K562 (cell line): ENCODE results near the gene PCAT6. TPM values are rescaled to one million over a fixed set of nuclear protein-coding genes. Genes with fewer than 3 reads are reported as not detected.
A peak's percentile ranks its signal among the peaks of the same experiment; 100 is the strongest.

Source experiments
- CAMTA2 ChIP-seq: fragments of 250-450 bp; sonication (Bioruptor Pico); conservative IDR thresholded peaks from 2 replicates; pipeline ENCODE4 v1.5.1; 2022
- CC2D1A ChIP-seq: fragments of 450-650 bp; IDR thresholded peaks from 2 replicates; pipeline ENCODE4 v1.6.1; 2017; ENCODE audit warnings: mild to moderate bottlenecking
- CLOCK ChIP-seq: fragments of 250-450 bp; sonication (Bioruptor Pico); IDR thresholded peaks from 2 replicates; pipeline ENCODE4 v1.4.0; 2020; ENCODE audit warnings: mild to moderate bottlenecking, moderate library complexity, borderline replicate concordance
- FOXK1 ChIP-seq: sonication (generic); formaldehyde crosslinking; IDR thresholded peaks from 2 replicates; pipeline ENCODE4 v1.8.0; 2022; ENCODE audit warnings: missing genetic modification reagents, mild to moderate bottlenecking, borderline replicate concordance
- HMGN3 ChIP-seq: IDR thresholded peaks from 2 replicates; pipeline ENCODE4 v1.6.1; 2011; ENCODE audit warnings: borderline replicate concordance, low read depth, mild to moderate bottlenecking, mixed read lengths, low read length; ENCODE audit not compliant: insufficient read length; ENCODE audit errors: extremely low read depth
- ILK ChIP-seq: fragments of 450-650 bp; IDR thresholded peaks from 2 replicates; pipeline ENCODE4 v1.6.1; 2016; ENCODE audit warnings: missing genetic modification characterization, low read depth, mild to moderate bottlenecking, missing compliant biosample characterization, moderate library complexity, borderline replicate concordance
- MEF2D ChIP-seq: conservative IDR thresholded peaks from 2 replicates; pipeline ENCODE4 v1.6.1; 2016; ENCODE audit warnings: low read depth, missing genetic modification characterization, missing compliant biosample characterization
- NFATC3 ChIP-seq: fragments of 450-650 bp; IDR thresholded peaks from 2 replicates; pipeline ENCODE4 v1.6.1; 2017; ENCODE audit warnings: mild to moderate bottlenecking
- NFRKB ChIP-seq: fragments of 450-650 bp; IDR thresholded peaks from 2 replicates; pipeline ENCODE4 v1.6.1; 2016; ENCODE audit warnings: low read depth
- POLR2AphosphoS2 ChIP-seq: IDR thresholded peaks from 2 replicates; pipeline ENCODE4 v1.6.1; 2012; ENCODE audit warnings: low read length, improper control_type of control experiment
- TSC22D4 ChIP-seq: fragments of 450-650 bp; IDR thresholded peaks from 2 replicates; pipeline ENCODE4 v1.6.1; 2016; ENCODE audit warnings: missing genetic modification characterization, missing biosample characterization, control low read depth
- WHSC1 ChIP-seq: IDR thresholded peaks from one replicate; pipeline ENCODE4 v1.6.1; 2012; ENCODE audit warnings: low read length, control low read depth, inconsistent platforms
- ZNF165 ChIP-seq: fragments of 250-450 bp; sonication (Bioruptor Pico); IDR thresholded peaks from 2 replicates; pipeline ENCODE4 v1.4.0; 2020; ENCODE audit warnings: borderline replicate concordance
- ZNF175 ChIP-seq: fragments of 200-800 bp; sonication (Bioruptor generic); IDR thresholded peaks from 2 replicates; pipeline ENCODE4 v1.6.1; 2016; ENCODE audit warnings: low read depth, mild to moderate bottlenecking, missing genetic modification characterization, missing compliant biosample characterization
- polyA plus RNA-seq, 8 experiments: library from polyadenylated mRNA; depleted of rRNA in 4 of 8; stranded (reverse) in 5 of 8; unstranded in 3 of 8; fragments of >200 nt; fragmentation: Nextera tagmentation in 2 of 8; fragmentation: Illumina TruSeq in 1 of 8; extraction: Ambion mirVana in 2 of 8; extraction: Trizol in 1 of 8; gene quantifications; 2 replicates each; pipeline versions ENCODE4 v1.2.1 to v1.2.3, GENCODE V29; 2011 to 2014; ENCODE audit warnings: inconsistent platforms in 1 of 8, missing spikeins in 1 of 8
- total RNA-seq, 7 experiments: library from RNA; depleted of rRNA in 6 of 7; stranded (reverse); fragments of >200 nt in 6 of 7; fragmentation: Illumina TruSeq in 2 of 7; extraction: Trizol in 2 of 7; gene quantifications; 2 replicates each; pipeline versions ENCODE4 v1.2.1 to v1.2.3, GENCODE V29; 2011 to 2021; ENCODE audit warnings: low replicate concordance in 1 of 7
- TF ChIP-seq, protein P1 (sequence below): fragments of 450-650 bp; IDR thresholded peaks from 2 replicates; pipeline ENCODE4 v1.6.1; 2018; ENCODE audit not compliant: partially characterized antibody
- TF ChIP-seq, protein P2 (sequence below): sonication (generic); IDR thresholded peaks from 2 replicates; pipeline ENCODE4 v1.6.1; 2016
- TF ChIP-seq, protein P3 (sequence below): fragments of 250-450 bp; sonication (Bioruptor Pico); IDR thresholded peaks from 2 replicates; pipeline ENCODE4 v1.4.0; 2020; ENCODE audit warnings: borderline replicate concordance

PCAT6 gene
- total and polyA plus RNA-seq, 9 of the 15 experiments (the other 6 are each of a cell fraction or from before 2014, with no cell fraction given): 0.25 to 2.4 (median 0.54) TPM; not detected in 1

DNA sequence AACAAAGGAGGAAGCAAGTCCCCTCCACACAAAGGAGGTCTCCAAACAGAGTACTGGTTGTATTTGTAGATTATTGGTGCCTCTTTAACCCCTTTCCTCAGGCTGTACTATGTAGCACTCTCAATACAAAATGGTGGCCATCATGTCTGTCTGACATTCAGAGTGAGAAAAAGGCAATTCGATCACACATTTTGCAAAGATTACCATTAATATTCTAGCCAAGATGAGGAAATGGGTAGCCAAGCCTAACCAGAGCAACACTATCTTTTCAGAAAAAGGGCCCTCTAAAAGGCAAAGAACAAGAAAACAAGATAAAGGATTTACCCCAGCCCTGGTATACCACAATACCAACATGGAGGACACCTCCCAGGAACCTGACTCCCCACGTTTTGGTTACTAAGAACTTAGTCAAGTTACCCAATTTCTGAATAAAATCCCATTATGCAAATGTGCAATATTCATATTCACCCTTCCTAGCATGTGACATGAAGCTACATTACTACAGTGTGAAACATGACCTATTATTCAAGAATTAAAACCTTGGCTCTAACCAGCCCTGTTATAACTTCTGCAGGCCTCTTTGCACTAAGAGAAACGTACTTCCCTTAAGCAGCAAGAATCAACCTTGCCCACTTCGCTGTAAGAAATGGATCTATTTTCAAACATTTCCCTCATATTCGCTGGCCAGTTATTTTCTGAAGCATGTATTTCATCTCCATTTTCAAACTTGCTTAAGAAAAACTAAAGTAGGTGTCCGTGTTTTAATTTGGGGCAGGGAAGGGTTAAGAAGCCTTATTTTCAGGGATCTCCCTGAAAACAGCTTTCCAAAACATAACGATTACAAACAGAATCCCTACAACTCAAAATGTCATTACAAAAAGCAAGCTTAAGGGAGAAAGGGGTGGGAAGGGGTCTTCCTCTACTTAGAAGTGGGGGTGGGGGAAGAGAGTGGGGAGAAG, 4.6 kb upstream of the PCAT6 start (continued):
- TF ChIP-seq, protein P1, sequence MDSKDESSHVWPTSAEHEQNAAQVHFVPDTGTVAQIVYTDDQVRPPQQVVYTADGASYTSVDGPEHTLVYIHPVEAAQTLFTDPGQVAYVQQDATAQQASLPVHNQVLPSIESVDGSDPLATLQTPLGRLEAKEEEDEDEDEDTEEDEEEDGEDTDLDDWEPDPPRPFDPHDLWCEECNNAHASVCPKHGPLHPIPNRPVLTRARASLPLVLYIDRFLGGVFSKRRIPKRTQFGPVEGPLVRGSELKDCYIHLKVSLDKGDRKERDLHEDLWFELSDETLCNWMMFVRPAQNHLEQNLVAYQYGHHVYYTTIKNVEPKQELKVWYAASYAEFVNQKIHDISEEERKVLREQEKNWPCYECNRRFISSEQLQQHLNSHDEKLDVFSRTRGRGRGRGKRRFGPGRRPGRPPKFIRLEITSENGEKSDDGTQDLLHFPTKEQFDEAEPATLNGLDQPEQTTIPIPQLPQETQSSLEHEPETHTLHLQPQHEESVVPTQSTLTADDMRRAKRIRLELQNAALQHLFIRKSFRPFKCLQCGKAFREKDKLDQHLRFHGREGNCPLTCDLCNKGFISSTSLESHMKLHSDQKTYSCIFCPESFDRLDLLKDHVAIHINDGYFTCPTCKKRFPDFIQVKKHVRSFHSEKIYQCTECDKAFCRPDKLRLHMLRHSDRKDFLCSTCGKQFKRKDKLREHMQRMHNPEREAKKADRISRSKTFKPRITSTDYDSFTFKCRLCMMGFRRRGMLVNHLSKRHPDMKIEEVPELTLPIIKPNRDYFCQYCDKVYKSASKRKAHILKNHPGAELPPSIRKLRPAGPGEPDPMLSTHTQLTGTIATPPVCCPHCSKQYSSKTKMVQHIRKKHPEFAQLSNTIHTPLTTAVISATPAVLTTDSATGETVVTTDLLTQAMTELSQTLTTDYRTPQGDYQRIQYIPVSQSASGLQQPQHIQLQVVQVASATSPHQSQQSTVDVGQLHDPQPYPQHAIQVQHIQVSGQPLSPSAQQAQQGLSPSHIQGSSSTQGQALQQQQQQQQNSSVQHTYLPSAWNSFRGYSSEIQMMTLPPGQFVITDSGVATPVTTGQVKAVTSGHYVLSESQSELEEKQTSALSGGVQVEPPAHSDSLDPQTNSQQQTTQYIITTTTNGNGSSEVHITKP: no peak
- TF ChIP-seq CC2D1A (no peak), MEF2D (tag) (peak; percentile 85), POLR2AphosphoS2 (no peak), FOXK1 (CRISPR knock-in tag) (no peak), NFATC3 (no peak), HMGN3 (no peak), ZNF175 (CRISPR knock-in tag) (peak; percentile 97), CLOCK (no peak; the same call in 1 of the 2 replicates), ILK (tag) (peak; percentile 80), ZNF165 (peak; percentile 86; the same call in 1 of the 2 replicates), CAMTA2 (CRISPR knock-in tag) (no peak), NFRKB (peak; percentile 95), TSC22D4 (tag) (no peak), WHSC1 (no peak)
- TF ChIP-seq, protein P2, sequence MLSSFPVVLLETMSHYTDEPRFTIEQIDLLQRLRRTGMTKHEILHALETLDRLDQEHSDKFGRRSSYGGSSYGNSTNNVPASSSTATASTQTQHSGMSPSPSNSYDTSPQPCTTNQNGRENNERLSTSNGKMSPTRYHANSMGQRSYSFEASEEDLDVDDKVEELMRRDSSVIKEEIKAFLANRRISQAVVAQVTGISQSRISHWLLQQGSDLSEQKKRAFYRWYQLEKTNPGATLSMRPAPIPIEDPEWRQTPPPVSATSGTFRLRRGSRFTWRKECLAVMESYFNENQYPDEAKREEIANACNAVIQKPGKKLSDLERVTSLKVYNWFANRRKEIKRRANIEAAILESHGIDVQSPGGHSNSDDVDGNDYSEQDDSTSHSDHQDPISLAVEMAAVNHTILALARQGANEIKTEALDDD: peak; percentile 67; the same call in 1 of the 2 replicates
- TF ChIP-seq, protein P3, sequence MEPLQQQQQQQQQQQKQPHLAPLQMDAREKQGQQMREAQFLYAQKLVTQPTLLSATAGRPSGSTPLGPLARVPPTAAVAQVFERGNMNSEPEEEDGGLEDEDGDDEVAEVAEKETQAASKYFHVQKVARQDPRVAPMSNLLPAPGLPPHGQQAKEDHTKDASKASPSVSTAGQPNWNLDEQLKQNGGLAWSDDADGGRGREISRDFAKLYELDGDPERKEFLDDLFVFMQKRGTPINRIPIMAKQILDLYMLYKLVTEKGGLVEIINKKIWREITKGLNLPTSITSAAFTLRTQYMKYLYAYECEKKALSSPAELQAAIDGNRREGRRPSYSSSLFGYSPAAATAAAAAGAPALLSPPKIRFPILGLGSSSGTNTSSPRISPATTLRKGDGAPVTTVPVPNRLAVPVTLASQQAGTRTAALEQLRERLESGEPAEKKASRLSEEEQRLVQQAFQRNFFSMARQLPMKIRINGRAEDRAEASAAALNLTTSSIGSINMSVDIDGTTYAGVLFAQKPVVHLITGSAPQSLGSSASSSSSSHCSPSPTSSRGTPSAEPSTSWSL (CRISPR knock-in tag): no peak
